Measurements from ENCODE around the gene DDX54. TPM values are rescaled to one million over a fixed set of nuclear protein-coding genes. Genes with fewer than 3 reads are reported as not detected.

Gene DDX54
- total and polyA plus RNA-seq, 2 of the 8 experiments (the other 6 are each of a cell fraction or from before 2014, with no cell fraction given), result 64.9 to 113 TPM

DNA sequence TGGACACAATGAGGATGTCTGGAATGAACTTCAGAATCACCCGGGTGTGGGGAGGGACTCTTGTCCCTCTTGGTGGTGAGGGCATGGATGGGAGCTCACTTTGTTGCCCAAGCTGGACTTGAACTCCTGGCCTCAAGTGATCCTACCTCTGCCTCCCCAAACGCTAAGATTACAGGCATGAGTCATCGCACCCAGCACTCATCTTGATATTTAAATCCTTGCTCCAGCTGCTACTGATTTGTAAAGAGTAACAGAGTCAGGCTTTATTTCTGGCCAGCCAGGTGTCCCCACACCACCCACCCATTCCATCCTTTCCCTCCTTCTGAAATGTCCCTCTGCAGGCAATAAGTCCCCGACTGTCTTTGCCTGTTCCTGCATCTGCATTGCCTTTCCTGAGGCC lies 4.9 kb downstream of the DDX54 start (continued):
- TF ChIP-seq EGR1 (IDR thresholded peaks at IDR 0.05; ENCODE audit: borderline replicate concordance, low read depth, low read length) (no peak), SIX5 (IDR thresholded peaks at IDR 0.05; ENCODE audit: low read depth, low read length) (no peak), JUN (IDR thresholded peaks at IDR 0.05; ENCODE audit: low read depth, low read length) (no peak), NANOG (IDR thresholded peaks at IDR 0.05; ENCODE audit: insufficient read depth, low read depth, low read length, poor library complexity, severe bottlenecking) (no peak), POLR2AphosphoS5 (IDR thresholded peaks at IDR 0.05; ENCODE audit: low read depth, low read length) (no peak), SP2 (IDR thresholded peaks at IDR 0.05; ENCODE audit: low read length) (no peak), RXRA (IDR thresholded peaks at IDR 0.05; ENCODE audit: insufficient read depth, low read depth, low read length) (no peak)
